HG02610 (cell line): ENCODE results near the gene NPHP4.

Experiments used
- ATAC-seq: cut with Tn5 transposase; IDR thresholded peaks from one replicate; pipeline ENCODE4 v1.9.1; 2021; ENCODE audit warnings: mild to moderate bottlenecking, moderate library complexity; ENCODE audit not compliant: unreplicated experiment

The NPHP4 gene

DNA sequence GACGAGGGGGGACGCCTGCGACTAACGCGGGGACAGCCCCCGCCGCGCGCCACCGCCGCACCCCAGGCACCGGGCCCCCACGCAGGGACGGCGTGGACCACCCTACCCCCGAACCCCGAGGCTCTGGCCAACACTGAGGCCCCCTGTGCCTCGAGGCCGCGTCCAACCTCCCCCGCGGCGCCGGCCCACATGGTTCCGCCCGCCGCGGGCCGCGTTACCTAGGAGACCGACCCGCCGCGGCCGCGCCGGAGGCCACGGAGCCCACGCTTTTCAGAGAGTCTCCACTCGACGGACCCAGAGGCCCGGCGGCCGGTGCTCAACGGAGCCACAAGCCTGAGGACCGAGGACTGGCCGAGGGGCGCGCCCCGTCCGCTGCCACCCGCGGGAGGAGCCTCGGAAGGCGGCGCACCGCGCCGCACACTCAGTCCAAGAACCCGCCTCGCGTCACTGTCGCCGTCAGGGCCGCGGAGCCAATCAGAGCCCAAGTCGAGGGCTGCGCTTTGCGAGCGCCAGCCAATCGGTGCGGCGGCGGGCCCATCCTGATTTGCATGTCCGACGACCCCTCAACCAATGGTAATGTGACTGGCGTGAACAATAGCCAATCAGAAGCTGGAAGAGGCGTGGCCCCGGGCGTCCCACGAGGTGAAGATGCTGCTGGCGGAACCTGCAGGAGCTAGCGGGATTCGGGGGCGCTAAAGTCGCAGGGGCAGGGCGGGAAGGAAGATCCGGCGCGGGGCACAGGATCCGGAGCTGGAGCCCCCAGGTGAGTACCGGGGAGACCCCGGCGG, at the start of gene NPHP4:
TSS of gene NPHP4 (minus strand) at position 400 of the 788 bp plus-strand sequence. CDS start 6,136 bp downstream, outside the sequence.
- peak; percentile 92 for ATAC-seq

DNA sequence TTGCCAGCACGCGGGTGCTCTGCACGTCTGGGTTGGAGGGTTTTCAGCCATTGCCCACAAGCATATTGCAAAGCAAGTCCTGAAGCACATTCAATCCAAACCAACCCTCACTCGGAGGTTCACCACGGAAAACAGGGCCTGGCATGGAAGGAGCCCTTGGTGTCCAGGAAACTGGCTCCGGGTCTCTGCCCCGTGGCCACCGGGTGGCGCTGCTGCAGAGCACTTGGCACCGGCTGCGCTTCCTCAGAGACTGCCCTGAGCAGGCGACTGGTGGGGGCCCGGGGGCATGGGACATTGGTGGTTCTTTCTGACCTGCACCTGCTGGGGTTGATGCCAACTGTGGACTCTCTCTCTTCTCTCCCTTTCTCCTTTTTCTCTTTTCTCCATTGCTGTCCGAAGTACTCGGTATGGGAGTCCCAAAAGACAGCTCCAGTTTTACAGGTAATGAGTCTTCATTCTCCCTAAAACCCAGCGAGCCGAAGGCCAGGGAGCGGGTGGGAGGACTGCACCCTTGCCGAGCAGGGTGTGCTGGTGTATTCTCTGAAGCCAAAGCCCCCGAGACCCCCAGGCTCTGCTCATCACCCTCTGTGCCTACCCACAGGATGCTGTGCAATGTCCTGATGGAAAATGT, 49.3 kb upstream of the NPHP4 start:
- ATAC-seq = no peak

DNA sequence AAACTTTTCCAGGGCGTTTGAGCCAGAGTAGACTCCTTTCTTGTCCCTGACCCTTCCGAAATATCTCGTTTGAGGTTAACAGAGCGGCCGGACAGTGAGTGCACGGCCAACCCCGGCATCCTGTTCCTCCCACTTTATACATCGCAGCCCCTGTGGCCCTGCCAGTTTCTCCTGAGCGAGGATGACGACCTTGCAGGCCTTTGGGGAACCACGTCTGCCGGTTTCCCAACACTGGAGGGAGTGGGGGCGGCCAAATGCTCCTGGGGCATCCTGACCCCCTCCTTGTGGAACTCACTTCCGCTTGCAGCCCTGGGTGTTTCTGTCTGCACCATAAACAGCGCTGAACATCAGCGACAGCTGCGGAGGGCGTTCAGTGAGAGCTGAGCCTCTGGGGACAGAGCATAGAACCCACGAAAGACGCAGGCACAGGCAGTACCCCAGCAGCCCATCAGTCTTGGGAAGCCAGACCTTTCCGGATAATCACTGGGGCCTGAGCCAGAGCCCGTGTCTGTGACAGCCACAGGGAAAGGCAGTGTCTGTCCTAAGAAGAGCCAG, 48.7 kb upstream of the NPHP4 start:
- ATAC-seq = no peak

DNA sequence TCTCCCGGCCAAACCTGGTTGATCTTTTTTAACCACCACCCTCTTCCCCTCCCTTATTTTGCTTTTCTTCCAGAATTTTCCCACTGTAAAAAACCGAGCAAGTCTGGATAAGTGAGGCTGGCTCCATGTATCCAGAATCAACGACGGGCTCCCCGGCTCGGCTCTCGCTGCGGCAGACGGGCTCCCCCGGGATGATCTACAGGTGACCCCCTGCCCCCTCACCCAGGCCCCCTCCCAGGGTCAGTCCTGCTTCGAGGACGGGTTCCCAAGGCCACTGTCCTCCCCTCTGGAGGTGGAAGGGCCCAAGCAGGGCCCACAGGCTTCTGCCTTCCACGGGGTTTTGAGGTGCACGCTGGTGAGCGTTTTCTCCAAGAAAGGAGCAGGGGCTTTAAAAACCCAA, 48.2 kb upstream of the NPHP4 start:
- no peak for ATAC-seq

DNA sequence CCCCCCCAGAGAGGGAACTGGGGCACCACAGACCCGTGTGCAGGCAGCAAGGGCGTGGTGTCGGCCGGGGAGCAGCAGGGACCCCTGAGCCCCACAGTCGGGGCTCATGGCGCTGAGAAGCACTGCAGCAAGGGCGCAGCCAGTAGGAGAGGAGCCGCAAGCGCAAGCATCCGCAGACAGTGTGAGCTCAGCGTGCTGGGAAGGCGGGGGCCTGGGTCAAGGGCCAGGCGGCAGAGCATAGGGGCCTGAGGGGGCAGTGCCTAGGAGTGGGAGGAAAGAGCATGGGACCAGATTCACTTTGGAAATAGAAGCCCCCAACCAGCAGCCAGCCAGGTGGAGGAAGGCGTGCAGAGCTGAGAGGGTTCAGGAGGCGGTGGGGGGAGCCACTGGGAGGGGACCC, 46.8 kb upstream of the NPHP4 start:
- no peak for ATAC-seq

DNA sequence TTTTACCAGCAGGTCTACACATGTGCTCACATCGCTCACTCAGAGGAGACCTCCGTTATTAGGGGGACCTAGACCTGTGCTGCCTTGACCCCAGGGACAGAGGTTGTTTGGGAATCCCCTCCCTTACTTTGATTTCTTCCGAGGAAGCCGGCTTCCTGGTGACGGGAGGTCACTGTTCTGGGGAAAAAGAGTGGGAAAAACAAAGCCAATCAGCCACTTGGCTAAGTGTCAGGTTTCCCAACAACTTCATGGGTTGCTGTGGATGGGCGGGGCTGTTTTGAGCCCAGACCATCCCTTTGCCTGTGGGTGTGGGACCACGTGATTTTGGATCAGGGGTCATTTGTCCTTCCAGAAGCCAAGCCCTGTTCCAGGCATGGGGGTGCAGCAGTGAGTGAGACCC, 46.4 kb upstream of the NPHP4 start:
- ATAC-seq = no peak

DNA sequence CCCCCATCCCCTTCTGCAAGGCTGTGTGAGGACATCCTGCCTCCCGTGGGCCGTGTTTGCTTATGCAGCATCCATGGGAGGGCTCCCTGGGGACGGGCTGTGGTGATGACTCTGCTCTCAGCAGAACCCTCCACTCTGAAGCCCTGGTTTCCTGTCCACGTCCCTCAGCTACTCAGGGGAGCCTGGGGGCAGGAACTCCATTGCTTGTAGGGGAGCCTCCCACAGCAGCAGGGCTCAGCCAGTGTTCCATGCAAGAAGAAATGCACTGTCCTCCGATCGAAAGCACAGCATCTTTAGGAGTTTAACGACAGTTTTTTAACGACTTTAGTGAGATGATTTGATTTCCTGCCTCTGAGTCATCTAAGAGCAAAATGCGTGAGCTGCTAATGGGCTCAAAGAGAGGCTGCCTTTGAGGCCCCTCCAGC, 45.1 kb upstream of the NPHP4 start:
- ATAC-seq = peak; percentile 70

DNA sequence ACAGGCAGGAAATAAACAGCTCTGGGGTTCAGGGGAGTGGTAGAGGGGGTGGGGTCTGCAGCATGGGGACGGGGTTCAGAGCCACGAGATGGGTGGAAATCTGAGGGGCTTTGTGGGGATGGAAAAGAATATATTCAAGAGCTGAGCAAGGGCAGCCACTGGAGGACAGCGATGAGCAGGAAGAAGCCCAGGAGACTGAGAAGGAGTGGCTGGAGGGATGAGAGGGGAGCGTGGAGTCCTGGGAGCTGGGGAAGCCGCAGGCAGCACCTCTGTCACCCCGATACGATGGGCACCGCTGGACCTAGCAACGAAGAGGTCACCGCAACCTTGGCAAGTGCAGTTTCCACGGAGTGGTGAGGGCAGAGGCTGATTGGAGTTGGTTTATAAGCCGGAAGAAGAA, 43.5 kb upstream of the NPHP4 start:
- ATAC-seq = no peak

DNA sequence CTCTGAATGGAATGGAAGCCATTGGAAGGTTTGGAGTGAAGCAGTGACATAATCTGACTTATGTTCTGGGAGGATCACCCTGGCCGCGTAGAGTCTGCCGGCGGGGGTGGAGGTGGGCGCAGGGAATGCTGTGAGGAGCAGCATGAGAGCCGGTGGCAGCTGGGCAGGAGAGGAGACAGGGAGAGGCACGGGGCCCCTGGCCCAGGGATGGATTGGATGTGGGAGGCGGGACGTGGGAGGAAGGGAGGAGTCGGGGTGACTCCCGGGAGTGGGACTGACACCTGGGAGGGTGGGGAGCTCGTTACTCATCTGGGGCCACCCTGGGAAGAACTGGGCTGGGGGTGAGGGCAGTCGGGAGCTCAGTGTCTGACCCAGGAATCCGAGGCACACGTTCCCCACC, 43.1 kb upstream of the NPHP4 start:
- ATAC-seq = no peak

DNA sequence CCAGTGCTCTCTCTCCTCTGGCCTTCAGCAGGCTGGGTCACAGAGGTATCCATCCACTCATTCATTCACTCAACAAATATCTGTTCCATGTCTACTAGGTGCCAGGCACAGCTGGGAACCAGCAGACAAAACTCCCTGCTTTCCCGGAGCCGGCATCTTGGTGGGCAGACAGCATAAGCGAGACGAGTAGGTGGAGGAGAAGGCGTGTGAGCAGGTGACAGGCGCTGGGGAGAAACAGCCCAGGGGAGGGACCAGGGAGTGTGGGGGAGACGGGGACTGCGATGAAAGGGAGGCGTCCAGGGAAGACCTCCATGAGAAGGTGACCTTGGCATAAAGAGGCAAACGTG, 42.5 kb upstream of the NPHP4 start:
- ATAC-seq = no peak

DNA sequence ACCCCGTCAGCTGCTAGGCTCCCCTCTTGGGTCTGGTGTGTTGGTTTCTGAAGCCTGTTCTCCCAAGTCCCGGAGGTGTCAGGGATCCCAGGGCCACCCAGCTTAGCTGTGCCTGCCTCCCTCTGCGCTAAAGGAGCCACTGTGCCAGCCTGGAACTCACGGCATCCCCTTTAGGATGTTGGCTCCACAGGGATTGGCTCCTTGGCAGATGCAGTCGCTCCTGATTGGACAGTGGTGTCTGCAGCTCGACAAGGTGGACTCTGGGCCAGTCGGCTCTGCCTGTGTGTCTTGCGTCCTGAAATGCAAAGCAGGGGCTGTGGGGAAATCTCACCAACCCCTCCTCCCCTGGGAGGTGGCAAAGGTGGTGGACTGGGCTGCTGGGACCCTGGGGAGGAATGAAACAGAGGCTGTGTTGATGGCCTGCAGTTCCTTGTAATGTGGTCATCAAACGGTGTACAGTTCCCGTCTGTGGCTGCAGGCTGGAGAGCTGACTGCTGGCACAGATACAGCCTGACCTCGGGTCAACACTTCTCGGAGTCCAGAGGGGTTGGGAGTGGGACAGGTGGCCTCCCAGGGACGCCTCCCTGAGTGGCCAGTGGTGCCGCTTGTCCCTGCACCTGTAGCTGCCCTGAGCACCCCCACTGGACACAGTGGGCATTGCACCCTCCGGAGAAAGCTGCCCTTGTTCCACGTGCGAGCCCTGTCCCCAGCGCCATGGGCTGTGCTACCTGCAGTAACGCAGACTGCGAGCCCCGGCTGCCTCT, 41.9 kb upstream of the NPHP4 start:
- ATAC-seq = no peak

DNA sequence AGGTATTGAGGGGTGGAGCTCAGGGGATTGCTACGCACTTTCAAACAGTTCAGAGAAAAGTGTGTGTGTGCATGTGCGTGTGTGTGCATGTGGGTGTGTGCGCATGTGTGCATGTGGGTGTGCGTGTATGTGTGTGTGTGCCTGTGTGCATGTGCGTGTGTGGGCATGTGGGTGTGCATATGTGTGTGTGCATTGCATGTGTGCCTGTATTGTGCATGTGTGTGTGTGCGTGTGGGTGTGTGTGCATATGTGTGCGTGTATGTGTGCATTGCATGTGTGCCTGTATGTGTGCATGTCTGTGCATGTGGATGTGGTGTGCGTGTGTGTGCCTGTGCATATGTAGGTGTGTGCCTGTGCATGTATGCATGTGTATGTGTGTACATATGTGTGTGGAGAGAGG, 40.9 kb upstream of the NPHP4 start:
- no peak for ATAC-seq

DNA sequence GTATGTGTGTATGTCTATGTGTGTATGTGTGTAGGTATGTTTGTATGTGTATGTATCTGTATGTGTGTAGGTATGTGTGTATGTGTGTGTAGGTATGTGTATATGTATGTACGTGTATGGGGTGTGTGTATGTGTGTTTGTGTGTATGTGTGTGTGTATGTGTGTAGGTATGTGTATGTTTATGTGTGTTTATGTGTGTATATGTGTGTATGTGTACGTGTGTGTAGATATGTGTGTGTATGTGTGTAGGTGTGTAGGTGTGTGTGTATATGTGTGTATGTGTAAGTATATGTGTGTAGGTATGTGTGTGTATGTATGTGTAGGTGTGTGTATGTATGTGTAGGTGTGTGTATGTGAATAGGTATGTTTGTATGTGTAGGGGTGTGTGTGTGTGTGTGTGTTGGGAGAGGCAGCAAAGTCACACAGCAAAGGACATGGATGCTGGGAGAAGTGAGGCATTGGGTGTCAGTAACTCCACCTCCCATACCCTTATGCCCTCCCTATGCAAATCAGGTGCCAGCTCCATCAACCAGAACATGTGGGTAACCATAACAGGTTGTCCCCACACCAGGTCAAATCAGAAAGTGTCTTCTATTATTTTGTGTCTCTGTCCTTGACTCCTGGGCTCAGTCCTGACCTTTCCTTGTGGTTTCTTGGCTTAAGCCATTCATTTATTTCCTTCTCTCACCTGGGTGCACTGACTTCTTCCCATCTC, 38.5 kb upstream of the NPHP4 start:
- ATAC-seq = no peak

DNA sequence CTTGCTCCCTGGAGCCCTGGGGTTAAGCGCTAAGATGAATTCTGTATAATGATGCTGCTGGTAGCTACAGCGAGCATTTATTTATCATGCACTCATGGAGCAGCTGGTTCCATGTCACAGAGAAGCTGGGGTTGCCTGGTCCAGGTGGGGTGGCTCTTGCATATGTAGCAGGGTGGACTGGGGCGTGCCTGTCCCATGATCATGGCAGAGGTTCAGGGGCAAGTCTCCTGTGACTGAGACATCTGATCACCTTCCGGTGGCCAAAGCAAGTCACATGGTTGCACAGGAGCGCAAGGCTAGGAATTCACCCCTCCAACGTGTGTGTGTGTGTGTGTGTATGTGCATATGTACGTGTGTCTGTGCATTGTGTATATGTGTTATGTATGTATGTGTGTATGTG, 37.9 kb upstream of the NPHP4 start:
- no peak for ATAC-seq

DNA sequence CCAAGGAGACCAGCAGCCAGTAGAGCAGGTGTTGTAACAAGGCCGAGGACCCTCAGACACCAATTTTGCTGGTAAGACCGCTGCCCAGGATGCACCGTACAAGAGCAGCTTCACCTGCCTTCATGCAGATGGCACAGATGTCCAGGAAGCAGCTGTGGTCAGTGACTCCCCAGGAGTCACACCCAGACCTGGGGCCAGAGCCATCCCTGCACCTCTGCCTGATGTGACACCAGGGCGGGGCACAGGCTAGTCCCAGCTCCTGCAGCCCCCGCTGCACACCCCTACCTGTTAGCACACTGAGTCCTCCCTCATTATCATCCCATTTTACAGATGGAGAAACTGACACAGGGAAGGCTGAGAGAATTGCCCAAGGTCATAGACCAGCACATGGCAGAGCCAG, 37.1 kb upstream of the NPHP4 start:
- ATAC-seq = no peak

DNA sequence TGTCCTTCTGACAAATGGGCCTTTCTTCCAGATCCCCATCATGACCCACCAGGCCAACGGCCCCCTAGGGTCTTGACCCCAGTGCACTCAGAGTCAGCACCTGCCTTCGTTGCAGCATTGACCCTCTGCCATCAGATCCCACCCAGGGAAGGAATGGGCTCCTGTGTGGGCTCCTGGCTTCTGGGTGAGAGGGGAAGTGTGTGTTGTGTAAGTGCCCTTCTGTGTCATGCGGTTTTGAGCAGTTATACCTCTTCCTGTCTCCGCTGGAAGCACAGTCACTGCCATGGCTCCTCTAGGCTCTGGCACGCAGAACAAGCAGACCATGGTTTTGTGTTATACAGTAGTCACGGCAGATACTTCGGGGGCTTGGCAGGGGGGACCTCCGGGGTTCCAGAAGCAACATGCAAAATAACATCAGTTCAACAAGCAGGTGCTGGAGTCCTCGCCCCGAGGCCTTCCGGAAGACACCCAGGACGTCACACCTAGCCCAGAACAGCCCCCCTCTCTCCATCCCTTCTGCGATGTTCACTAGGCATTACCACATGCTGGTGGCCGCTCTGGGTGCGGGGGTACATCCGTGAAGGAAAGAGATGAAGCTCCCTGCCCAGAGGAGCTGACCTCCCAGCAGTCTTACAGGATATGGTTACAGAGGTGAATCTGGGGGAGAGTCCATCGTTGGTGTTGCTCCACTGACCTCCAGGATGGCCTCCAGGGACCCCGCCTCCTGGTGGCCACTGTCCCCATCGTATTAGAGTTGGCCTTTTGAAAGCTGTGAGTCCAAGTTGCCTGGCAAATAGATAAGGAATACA, 36.0 kb upstream of the NPHP4 start:
- peak; percentile 35 for ATAC-seq

DNA sequence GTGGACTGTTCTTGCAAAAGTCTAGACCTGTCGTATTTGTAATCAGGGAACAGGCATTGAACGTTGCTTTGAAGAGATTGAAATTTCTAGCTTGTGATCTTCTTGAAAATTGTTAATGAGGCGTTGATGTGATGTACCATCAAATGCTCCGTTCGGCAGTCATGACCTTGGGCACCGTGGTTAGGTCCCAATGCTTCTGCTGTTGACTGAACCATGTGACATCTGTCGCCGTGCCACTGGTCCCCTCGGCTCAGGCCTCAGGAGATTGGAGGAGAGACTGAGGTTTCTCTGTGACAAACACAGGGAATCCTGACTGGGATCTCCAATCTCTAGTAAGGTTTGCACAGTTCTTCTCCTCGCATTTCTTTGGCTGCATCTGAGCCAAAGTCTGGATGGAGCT, 35.4 kb upstream of the NPHP4 start:
- ATAC-seq = no peak

DNA sequence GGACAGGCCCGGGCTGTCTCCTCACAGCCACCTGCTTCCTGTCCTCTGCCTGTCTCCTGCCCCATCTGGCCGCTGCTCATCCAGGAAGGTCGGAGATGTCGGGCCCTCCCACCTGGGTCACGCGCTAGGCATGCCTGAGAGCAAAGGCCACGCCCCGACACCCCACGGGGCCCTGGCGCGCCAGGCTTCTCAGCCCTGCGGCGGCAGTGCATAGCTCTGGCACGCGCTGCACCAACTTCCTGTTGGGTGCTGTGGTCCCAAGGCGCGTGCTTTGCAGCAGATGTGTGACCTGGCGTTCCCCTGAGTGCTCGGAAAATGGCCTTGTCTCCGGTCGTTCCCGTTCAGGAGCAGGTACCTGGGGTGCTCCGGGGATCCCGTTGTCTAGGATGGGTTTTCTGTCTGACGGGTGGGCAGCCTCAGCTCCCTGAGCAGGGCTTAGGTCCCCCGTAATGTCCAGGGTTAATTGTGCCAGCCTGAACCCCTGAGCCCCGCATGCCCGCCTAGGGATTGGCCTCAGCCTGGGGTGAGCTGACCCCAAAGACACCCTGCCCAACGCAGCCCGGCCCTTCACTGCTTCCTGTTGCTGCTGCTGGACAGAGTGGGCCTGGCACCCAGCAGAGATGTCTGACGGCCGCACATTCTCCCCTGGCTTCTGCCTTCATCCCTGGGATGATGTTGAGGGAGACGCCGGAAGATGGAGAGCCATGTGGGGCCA, 34.0 kb upstream of the NPHP4 start:
- ATAC-seq = peak; percentile 83

DNA sequence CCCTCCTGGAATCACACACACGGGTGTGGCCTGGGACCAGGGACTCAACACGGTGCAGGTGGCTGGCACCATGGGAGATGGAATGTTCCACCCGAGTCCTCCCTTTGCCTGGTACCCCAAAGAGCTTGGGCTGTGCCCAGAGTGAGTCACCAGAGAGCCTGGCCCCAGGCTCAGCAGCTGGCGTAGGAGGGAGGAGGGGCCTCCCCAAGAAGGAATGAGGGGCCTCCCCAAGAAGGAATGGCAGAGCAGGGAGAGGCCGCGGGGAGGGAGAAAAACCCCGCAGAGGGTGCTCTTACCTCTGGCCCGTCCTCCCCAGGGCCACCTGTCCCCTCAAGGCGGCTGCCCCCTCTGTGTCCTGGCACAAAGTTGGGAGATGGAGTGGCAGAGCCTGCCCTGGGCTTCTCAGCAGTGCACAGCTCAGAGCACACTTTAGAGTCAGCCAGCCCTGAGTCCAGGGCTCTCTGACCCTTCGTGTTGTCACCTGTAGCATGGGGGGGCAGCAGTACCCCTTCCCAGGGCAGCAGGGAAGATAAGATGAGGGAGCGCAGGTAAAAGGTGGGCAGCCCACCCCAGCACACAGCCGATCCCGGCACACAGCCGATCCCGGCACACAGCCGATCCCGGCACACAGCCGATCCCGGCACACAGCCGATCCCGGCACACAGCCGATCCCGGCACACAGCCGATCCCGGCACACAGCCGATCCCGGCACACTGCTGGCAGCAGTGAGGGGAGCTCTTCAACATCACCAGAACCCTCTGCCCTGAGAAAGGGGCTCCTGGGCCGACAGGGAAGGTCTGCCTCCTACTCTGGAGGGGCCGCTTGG, 33.3 kb upstream of the NPHP4 start:
- ATAC-seq = no peak
